GM23338 (cell line): ENCODE results near the gene LONP1. TPM values are rescaled to one million over a fixed set of nuclear protein-coding genes. Genes with fewer than 3 reads are reported as not detected.

ENCODE experiments used
- ATAC-seq: fragments of 200-7000 bp; cut with Tn5 transposase; 3 replicates; pipeline ENCODE4 v1.9.1; 2020
- DNase-seq: peaks from one replicate; pipeline ENCODE4 v3.0.0-alpha.2; 2015; ENCODE audit warnings: low spot score
- H2AFZ ChIP-seq: fragments of 200-600 bp; sonication (generic); 2 replicates; pipeline ENCODE4 v1.8.0; 2016; ENCODE audit warnings: antibody characterized with exemption, mild to moderate bottlenecking, moderate library complexity
- H3F3A ChIP-seq: fragments of 200-600 bp; sonication (generic); replicated peaks from 2 replicates; pipeline ENCODE4 v1.8.0; 2017; ENCODE audit warnings: antibody characterized with exemption, mixed run types, low read depth
- H3K27ac ChIP-seq: fragments of 200-600 bp; sonication (generic); 2 replicates; pipeline ENCODE4 v1.6.1; 2016; ENCODE audit warnings: low read depth
- H3K27me3 ChIP-seq: fragments of 200-600 bp; sonication (generic); 2 replicates; pipeline ENCODE4 v1.8.0; 2016; ENCODE audit warnings: mild to moderate bottlenecking, mixed run types, moderate library complexity; ENCODE audit not compliant: insufficient read depth
- H3K36me3 ChIP-seq: fragments of 200-600 bp; sonication (generic); 2 replicates; pipeline ENCODE4 v1.8.0; 2016; ENCODE audit warnings: mild to moderate bottlenecking; ENCODE audit not compliant: insufficient read depth
- H3K4me1 ChIP-seq: fragments of 200-600 bp; sonication (generic); 2 replicates; pipeline ENCODE4 v1.8.0; 2016; ENCODE audit warnings: mild to moderate bottlenecking, moderate library complexity; ENCODE audit not compliant: insufficient read depth
- H3K4me2 ChIP-seq: fragments of 200-600 bp; sonication (generic); 2 replicates; pipeline ENCODE4 v1.7.1; 2017; ENCODE audit warnings: mixed run types
- H3K4me3 ChIP-seq: fragments of 200-600 bp; sonication (generic); 2 replicates; pipeline ENCODE4 v1.6.1; 2016; ENCODE audit warnings: mixed run types
- H3K79me2 ChIP-seq: fragments of 200-600 bp; sonication (generic); replicated peaks from 2 replicates; pipeline ENCODE4 v1.8.0; 2017; ENCODE audit warnings: mild to moderate bottlenecking; ENCODE audit not compliant: insufficient read depth
- H3K9me2 ChIP-seq: fragments of 200-600 bp; sonication (generic); 2 replicates; pipeline ENCODE4 v1.8.0; 2017; ENCODE audit not compliant: insufficient read depth
- H4K20me1 ChIP-seq: fragments of 200-600 bp; sonication (generic); replicated peaks from 2 replicates; pipeline ENCODE4 v1.8.0; 2017; ENCODE audit warnings: mild to moderate bottlenecking; ENCODE audit not compliant: insufficient read depth
- H3K27ac Mint-ChIP-seq: 2 replicates; pipeline ENCODE4 v1.8.0; 2020; ENCODE audit warnings: inconsistent platforms, mild to moderate bottlenecking, moderate library complexity, mixed read lengths
- H3K27me3 Mint-ChIP-seq: 3 replicates; pipeline ENCODE4 v1.8.0; 2022; ENCODE audit warnings: low read depth, mild to moderate bottlenecking, moderate library complexity, mixed read lengths, inconsistent platforms; ENCODE audit not compliant: insufficient read depth, poor library complexity
- H3K36me3 Mint-ChIP-seq: 3 replicates; pipeline ENCODE4 v1.8.0; 2021; ENCODE audit warnings: low read depth, mild to moderate bottlenecking, inconsistent platforms, moderate library complexity, mixed read lengths
- H3K4me1 Mint-ChIP-seq: 3 replicates; pipeline ENCODE4 v1.8.0; 2020; ENCODE audit warnings: mild to moderate bottlenecking, inconsistent platforms, mixed read lengths
- H3K4me3 Mint-ChIP-seq: 3 replicates; pipeline ENCODE4 v1.8.0; 2021; ENCODE audit warnings: moderate library complexity, mild to moderate bottlenecking, inconsistent platforms, mixed read lengths
- H3K9me3 Mint-ChIP-seq: 3 replicates; pipeline ENCODE4 v1.8.0; 2020; ENCODE audit warnings: moderate library complexity, mild to moderate bottlenecking, inconsistent platforms, mixed read lengths
- CREB1 ChIP-seq: fragments of 250-450 bp; sonication (Bioruptor Pico); IDR thresholded peaks from 2 replicates; pipeline ENCODE4 v1.5.0; 2020; ENCODE audit warnings: low read depth, mild to moderate bottlenecking, moderate library complexity
- EZH2phosphoT487 ChIP-seq: fragments of 200-600 bp; sonication (generic); IDR thresholded peaks from one replicate; pipeline ENCODE4 v1.8.1; 2018; ENCODE audit warnings: antibody characterized with exemption; ENCODE audit not compliant: unreplicated experiment
- JUNB ChIP-seq: IDR thresholded peaks from one replicate; pipeline ENCODE4 v1.6.1; 2016; ENCODE audit warnings: antibody characterized with exemption; ENCODE audit not compliant: unreplicated experiment
- ZNF331 ChIP-seq: fragments of 250-450 bp; sonication (Bioruptor Pico); IDR thresholded peaks from 2 replicates; pipeline ENCODE4 v1.5.0; 2020; ENCODE audit warnings: low read depth, mild to moderate bottlenecking, moderate library complexity
- polyA plus RNA-seq: library from polyadenylated mRNA; unstranded; fragments of >200 nt; fragmentation: Nextera tagmentation; extraction: Ambion mirVana; gene quantifications from 2 replicates; pipeline ENCODE4 v1.2.1, GENCODE V29; 2016
- total RNA-seq: library from RNA; depleted of rRNA; stranded (reverse); fragments of >200 nt; shearing (Covaris generic); gene quantifications from 2 replicates; pipeline ENCODE4 v1.2.3, GENCODE V29; 2014
- TF ChIP-seq, protein P1 (sequence below): IDR thresholded peaks from one replicate; pipeline ENCODE4 v1.6.1; 2018; ENCODE audit warnings: antibody characterized with exemption; ENCODE audit not compliant: unreplicated experiment
- TF ChIP-seq, protein P2 (sequence below), 2 experiments: fragments of 200-600 bp in 1 of 2; sonication (generic) in 1 of 2; conservative IDR thresholded peaks; 2 replicates each; pipeline versions ENCODE4 v1.5.1 to v1.6.1; 2016 to 2017; ENCODE audit warnings: antibody characterized with exemption in 2 of 2, low read depth in 2 of 2, mild to moderate bottlenecking in 2 of 2, moderate library complexity in 1 of 2
- TF ChIP-seq, protein P3 (sequence below): IDR thresholded peaks from 2 replicates; pipeline ENCODE4 v1.6.1; 2016; ENCODE audit warnings: antibody characterized with exemption
- TF ChIP-seq, protein P4 (sequence below): fragments of 250-450 bp; sonication (Bioruptor Pico); IDR thresholded peaks from 2 replicates; pipeline ENCODE4 v1.5.0; 2020; ENCODE audit warnings: mild to moderate bottlenecking, moderate library complexity

Gene LONP1
- total and polyA plus RNA-seq, 2 experiments from 2014 or later: 68.6 to 137 TPM

DNA sequence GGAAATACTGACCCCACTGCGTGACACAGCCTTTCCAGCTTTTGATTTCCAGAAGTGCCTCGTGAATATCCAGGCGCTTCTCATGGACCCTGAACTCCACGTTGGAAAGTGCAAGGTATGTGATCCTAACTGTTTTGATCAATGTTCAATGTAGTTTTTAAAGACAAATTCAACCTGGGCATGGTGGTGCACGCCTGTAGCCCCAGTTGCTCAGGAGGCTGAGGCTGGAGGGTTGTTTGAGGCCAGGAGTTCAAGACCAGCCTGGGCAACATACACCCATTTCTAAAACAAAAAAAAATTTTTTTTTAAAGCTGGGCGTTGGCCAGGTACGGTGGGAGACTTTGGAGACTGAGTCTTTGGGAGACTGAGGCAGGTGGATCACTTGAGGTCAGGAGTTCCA, 31.8 kb upstream of the LONP1 start:
- Mint-ChIP-seq H3K36me3 (no peaks in the 10 kb centered on the region), H3K27me3 (peaks cover 17% of the 10 kb centered on the region), H3K4me3 (no peak overlapping the region), H3K4me1 (no peaks in the 10 kb centered on the region), H3K27ac (no peak overlapping the region), H3K9me3 (no peaks in the 10 kb centered on the region)
- H3K4me2 ChIP-seq: no peak overlapping the region
- ATAC-seq (no peak), DNase-seq (no peak)
- no peaks in the 10 kb centered on the region for H3F3A ChIP-seq
- H3K36me3 ChIP-seq: no peaks in the 10 kb centered on the region
- no peaks in the 10 kb centered on the region for H3K79me2 ChIP-seq
- H3K4me1 ChIP-seq: no peaks in the 10 kb centered on the region
- H3K4me3 ChIP-seq: no peak overlapping the region
- TF ChIP-seq EZH2phosphoT487: no peak
- TF ChIP-seq, protein P1, sequence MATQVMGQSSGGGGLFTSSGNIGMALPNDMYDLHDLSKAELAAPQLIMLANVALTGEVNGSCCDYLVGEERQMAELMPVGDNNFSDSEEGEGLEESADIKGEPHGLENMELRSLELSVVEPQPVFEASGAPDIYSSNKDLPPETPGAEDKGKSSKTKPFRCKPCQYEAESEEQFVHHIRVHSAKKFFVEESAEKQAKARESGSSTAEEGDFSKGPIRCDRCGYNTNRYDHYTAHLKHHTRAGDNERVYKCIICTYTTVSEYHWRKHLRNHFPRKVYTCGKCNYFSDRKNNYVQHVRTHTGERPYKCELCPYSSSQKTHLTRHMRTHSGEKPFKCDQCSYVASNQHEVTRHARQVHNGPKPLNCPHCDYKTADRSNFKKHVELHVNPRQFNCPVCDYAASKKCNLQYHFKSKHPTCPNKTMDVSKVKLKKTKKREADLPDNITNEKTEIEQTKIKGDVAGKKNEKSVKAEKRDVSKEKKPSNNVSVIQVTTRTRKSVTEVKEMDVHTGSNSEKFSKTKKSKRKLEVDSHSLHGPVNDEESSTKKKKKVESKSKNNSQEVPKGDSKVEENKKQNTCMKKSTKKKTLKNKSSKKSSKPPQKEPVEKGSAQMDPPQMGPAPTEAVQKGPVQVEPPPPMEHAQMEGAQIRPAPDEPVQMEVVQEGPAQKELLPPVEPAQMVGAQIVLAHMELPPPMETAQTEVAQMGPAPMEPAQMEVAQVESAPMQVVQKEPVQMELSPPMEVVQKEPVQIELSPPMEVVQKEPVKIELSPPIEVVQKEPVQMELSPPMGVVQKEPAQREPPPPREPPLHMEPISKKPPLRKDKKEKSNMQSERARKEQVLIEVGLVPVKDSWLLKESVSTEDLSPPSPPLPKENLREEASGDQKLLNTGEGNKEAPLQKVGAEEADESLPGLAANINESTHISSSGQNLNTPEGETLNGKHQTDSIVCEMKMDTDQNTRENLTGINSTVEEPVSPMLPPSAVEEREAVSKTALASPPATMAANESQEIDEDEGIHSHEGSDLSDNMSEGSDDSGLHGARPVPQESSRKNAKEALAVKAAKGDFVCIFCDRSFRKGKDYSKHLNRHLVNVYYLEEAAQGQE: no peak
- TF ChIP-seq, protein P2, sequence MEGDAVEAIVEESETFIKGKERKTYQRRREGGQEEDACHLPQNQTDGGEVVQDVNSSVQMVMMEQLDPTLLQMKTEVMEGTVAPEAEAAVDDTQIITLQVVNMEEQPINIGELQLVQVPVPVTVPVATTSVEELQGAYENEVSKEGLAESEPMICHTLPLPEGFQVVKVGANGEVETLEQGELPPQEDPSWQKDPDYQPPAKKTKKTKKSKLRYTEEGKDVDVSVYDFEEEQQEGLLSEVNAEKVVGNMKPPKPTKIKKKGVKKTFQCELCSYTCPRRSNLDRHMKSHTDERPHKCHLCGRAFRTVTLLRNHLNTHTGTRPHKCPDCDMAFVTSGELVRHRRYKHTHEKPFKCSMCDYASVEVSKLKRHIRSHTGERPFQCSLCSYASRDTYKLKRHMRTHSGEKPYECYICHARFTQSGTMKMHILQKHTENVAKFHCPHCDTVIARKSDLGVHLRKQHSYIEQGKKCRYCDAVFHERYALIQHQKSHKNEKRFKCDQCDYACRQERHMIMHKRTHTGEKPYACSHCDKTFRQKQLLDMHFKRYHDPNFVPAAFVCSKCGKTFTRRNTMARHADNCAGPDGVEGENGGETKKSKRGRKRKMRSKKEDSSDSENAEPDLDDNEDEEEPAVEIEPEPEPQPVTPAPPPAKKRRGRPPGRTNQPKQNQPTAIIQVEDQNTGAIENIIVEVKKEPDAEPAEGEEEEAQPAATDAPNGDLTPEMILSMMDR (conservative IDR thresholded peaks at IDR 0.05; ENCODE audit: low read depth in 2 of 2): no peak
- TF ChIP-seq, protein P3, sequence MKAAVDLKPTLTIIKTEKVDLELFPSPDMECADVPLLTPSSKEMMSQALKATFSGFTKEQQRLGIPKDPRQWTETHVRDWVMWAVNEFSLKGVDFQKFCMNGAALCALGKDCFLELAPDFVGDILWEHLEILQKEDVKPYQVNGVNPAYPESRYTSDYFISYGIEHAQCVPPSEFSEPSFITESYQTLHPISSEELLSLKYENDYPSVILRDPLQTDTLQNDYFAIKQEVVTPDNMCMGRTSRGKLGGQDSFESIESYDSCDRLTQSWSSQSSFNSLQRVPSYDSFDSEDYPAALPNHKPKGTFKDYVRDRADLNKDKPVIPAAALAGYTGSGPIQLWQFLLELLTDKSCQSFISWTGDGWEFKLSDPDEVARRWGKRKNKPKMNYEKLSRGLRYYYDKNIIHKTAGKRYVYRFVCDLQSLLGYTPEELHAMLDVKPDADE: no peak
- TF ChIP-seq CREB1 (CRISPR knock-in tag): no peak
- H4K20me1 ChIP-seq: no peaks in the 10 kb centered on the region
- H2AFZ ChIP-seq: no peak overlapping the region
- H3K9me2 ChIP-seq: no peaks in the 10 kb centered on the region
- H3K27me3 ChIP-seq: no peaks in the 10 kb centered on the region
- H3K27ac ChIP-seq: no peak overlapping the region

DNA sequence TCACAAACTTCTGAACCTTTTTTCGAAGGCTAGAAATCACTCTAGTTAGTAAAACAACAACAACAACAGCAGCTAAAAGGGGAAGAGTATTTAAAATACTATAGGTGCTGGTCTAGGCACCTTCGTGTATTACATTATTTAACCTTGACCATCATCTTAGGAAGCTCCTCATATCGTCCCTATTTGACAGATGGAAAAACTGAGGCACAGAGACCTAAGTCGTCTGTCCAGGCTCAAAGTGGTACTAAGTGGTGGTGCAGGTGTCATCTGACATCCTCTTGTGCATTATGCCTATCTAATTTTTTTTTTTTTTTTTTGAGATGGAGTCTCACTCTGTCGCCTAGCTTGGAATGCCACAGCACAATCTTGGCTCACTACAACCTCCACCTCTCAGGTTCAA, 29.6 kb upstream of the LONP1 start:
- Histone ChIP-seq H3F3A (no peaks in the 10 kb centered on the region), H2AFZ (no peak overlapping the region), H3K79me2 (no peaks in the 10 kb centered on the region), H3K27ac (no peak overlapping the region), H3K4me2 (no peak overlapping the region), H4K20me1 (no peaks in the 10 kb centered on the region), H3K9me2 (no peaks in the 10 kb centered on the region), H3K27me3 (no peaks in the 10 kb centered on the region), H3K4me1 (no peaks in the 10 kb centered on the region), H3K4me3 (no peak overlapping the region), H3K36me3 (no peaks in the 10 kb centered on the region)
- DNase-seq: no peak
- Mint-ChIP-seq H3K4me3 (no peak overlapping the region), H3K36me3 (no peaks in the 10 kb centered on the region), H3K9me3 (no peaks in the 10 kb centered on the region), H3K4me1 (no peaks in the 10 kb centered on the region), H3K27ac (no peak overlapping the region), H3K27me3 (peaks cover 15% of the 10 kb centered on the region)
- no peak for ATAC-seq
- TF ChIP-seq, protein P3: no peak
- TF ChIP-seq ZNF331 (no peak), EZH2phosphoT487 (no peak), JUNB (no peak)
- TF ChIP-seq, protein P4, sequence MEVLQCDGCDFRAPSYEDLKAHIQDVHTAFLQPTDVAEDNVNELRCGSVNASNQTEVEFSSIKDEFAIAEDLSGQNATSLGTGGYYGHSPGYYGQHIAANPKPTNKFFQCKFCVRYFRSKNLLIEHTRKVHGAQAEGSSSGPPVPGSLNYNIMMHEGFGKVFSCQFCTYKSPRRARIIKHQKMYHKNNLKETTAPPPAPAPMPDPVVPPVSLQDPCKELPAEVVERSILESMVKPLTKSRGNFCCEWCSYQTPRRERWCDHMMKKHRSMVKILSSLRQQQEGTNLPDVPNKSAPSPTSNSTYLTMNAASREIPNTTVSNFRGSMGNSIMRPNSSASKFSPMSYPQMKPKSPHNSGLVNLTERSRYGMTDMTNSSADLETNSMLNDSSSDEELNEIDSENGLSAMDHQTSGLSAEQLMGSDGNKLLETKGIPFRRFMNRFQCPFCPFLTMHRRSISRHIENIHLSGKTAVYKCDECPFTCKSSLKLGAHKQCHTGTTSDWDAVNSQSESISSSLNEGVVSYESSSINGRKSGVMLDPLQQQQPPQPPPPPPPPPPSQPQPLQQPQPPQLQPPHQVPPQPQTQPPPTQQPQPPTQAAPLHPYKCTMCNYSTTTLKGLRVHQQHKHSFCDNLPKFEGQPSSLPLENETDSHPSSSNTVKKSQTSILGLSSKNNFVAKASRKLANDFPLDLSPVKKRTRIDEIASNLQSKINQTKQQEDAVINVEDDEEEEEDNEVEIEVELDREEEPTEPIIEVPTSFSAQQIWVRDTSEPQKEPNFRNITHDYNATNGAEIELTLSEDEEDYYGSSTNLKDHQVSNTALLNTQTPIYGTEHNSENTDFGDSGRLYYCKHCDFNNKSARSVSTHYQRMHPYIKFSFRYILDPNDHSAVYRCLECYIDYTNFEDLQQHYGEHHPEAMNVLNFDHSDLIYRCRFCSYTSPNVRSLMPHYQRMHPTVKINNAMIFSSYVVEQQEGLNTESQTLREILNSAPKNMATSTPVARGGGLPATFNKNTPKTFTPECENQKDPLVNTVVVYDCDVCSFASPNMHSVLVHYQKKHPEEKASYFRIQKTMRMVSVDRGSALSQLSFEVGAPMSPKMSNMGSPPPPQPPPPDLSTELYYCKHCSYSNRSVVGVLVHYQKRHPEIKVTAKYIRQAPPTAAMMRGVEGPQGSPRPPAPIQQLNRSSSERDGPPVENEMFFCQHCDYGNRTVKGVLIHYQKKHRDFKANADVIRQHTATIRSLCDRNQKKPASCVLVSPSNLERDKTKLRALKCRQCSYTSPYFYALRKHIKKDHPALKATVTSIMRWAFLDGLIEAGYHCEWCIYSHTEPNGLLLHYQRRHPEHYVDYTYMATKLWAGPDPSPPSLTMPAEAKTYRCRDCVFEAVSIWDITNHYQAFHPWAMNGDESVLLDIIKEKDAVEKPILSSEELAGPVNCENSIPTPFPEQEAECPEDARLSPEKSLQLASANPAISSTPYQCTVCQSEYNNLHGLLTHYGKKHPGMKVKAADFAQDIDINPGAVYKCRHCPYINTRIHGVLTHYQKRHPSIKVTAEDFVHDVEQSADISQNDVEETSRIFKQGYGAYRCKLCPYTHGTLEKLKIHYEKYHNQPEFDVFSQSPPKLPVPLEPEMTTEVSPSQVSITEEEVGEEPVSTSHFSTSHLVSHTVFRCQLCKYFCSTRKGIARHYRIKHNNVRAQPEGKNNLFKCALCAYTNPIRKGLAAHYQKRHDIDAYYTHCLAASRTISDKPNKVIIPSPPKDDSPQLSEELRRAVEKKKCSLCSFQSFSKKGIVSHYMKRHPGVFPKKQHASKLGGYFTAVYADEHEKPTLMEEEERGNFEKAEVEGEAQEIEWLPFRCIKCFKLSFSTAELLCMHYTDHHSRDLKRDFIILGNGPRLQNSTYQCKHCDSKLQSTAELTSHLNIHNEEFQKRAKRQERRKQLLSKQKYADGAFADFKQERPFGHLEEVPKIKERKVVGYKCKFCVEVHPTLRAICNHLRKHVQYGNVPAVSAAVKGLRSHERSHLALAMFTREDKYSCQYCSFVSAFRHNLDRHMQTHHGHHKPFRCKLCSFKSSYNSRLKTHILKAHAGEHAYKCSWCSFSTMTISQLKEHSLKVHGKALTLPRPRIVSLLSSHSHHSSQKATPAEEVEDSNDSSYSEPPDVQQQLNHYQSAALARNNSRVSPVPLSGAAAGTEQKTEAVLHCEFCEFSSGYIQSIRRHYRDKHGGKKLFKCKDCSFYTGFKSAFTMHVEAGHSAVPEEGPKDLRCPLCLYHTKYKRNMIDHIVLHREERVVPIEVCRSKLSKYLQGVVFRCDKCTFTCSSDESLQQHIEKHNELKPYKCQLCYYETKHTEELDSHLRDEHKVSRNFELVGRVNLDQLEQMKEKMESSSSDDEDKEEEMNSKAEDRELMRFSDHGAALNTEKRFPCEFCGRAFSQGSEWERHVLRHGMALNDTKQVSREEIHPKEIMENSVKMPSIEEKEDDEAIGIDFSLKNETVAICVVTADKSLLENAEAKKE (CRISPR knock-in tag): no peak
